GM18870 (cell line): ENCODE results near the gene TMEM184A.

ENCODE experiments used
- ATAC-seq: cut with Tn5 transposase; IDR thresholded peaks from one replicate; pipeline ENCODE4 v1.9.1; 2021; ENCODE audit warnings: moderate library complexity; ENCODE audit not compliant: unreplicated experiment

The TMEM184A gene

GRCh38 chr7:1569016-1569415 lies 13.0 kb upstream of the TMEM184A start:
- no peak for ATAC-seq

- ATAC-seq = no peak
Observed at GRCh38 chr7:1567896-1568510, 12.0 kb upstream of the TMEM184A start.

GRCh38 chr7:1567049-1567771 lies 11.2 kb upstream of the TMEM184A start:
- no peak for ATAC-seq

- no peak for ATAC-seq
Observed at GRCh38 chr7:1566687-1567048, 10.7 kb upstream of the TMEM184A start.

GRCh38 chr7:1564603-1565022 lies 8.6 kb upstream of the TMEM184A start:
- no peak for ATAC-seq

- no peak for ATAC-seq
Observed at GRCh38 chr7:1563981-1564602, 8.1 kb upstream of the TMEM184A start.

GRCh38 chr7:1562597-1563051 lies 6.6 kb upstream of the TMEM184A start:
- ATAC-seq = no peak

GRCh38 chr7:1562116-1562515 lies 6.1 kb upstream of the TMEM184A start:
- ATAC-seq = no peak

- no peak for ATAC-seq
Observed at GRCh38 chr7:1561036-1561940, 5.3 kb upstream of the TMEM184A start.

- ATAC-seq = no peak
Observed at GRCh38 chr7:1560620-1561031, 4.6 kb upstream of the TMEM184A start.

- no peak for ATAC-seq
Observed at GRCh38 chr7:1559626-1560590, 3.9 kb upstream of the TMEM184A start.

GRCh38 chr7:1558841-1559625 lies 3.0 kb upstream of the TMEM184A start:
- ATAC-seq = no peak

- no peak for ATAC-seq
Observed at GRCh38 chr7:1558181-1558811, 2.3 kb upstream of the TMEM184A start.

GRCh38 chr7:1557771-1558170 lies 1.8 kb upstream of the TMEM184A start:
- no peak for ATAC-seq

- no peak for ATAC-seq
Observed at GRCh38 chr7:1557006-1557405, 1.0 kb upstream of the TMEM184A start.

GRCh38 chr7:1555046-1555812 lies 776 bp downstream of the TMEM184A start:
- ATAC-seq = no peak

- ATAC-seq = no peak
Observed at GRCh38 chr7:1554333-1555045, 1.5 kb downstream of the TMEM184A start.
